H1 (cell line): Measurements from ENCODE around the gene HBS1L. TPM values are rescaled to one million over a fixed set of nuclear protein-coding genes. Genes with fewer than 3 reads are reported as not detected.

Experiments used
- ASH2L ChIP-seq: fragments of 200-600, 300-600 bp; sonication (generic); IDR thresholded peaks from one replicate; pipeline ENCODE4 v1.7.1; 2017; ENCODE audit warnings: low read length
- BCL11A ChIP-seq, 2 experiments: IDR thresholded peaks; one replicate each; pipeline ENCODE4 v1.6.1; 2011; ENCODE audit warnings: low read depth in 2 of 2, low read length in 2 of 2, mild to moderate bottlenecking in 2 of 2
- CHD2 ChIP-seq: IDR thresholded peaks from 2 replicates; pipeline ENCODE4 v1.6.1; 2012; ENCODE audit warnings: low read length, improper control_type of control experiment
- JUND ChIP-seq: IDR thresholded peaks from 2 replicates; pipeline ENCODE4 v1.6.1; 2011; ENCODE audit warnings: mild to moderate bottlenecking, improper control_type of control experiment, low read length
- polyA plus RNA-seq, 7 experiments: library from polyadenylated mRNA; depleted of rRNA in 3 of 7; stranded (reverse) in 5 of 7; unstranded in 2 of 7; fragments of >200 nt in 5 of 7; fragments of 200-250 nt in 2 of 7; gene quantifications; 1 replicate in 5 of 7; 2 replicates in 1 of 7; 4 replicates in 1 of 7; pipeline versions ENCODE4 v1.2.1 to v1.2.3, GENCODE V29; 2011 to 2013; ENCODE audit warnings: missing spikeins in 2 of 7, mixed read lengths in 2 of 7
- total RNA-seq: library from RNA; stranded (reverse); fragmentation: NEBNext Ultra II Directional; extraction: Animal tissue kit (Norgen Biotek cat#: 25700); gene quantifications from 2 replicates; pipeline ENCODE4 v1.2.1, GENCODE V29; 2021

The HBS1L gene
- total and polyA plus RNA-seq, 2 of the 8 experiments (the other 6 are each of a cell fraction or from before 2014, with no cell fraction given) = 28.1 to 97.1 TPM

GRCh38 chr6:135084001-135084915 is 29.6 kb upstream of the HBS1L start (continued):
- TF ChIP-seq CHD2 (no peak), ASH2L (no peak), BCL11A (IDR thresholded peaks at IDR 0.05; ENCODE audit: low read depth in 2 of 2, low read length in 2 of 2) (no peak), JUND (no peak)
- TF ChIP-seq, all 59 proteins: peak for 0
